Psoas muscle (tissue), 8 donors: ENCODE data around the gene RAB12. TPM values are rescaled to one million over a fixed set of nuclear protein-coding genes. Genes with fewer than 3 reads are reported as not detected.
A peak's percentile ranks its signal among the peaks of the same experiment; 100 is the strongest.

ENCODE experiments used
- ATAC-seq, 4 donors: fragments of 200-7000 bp; cut with Tn5 transposase; one replicate each; pipeline ENCODE4 v1.9.1; 2020; ENCODE audit warnings: moderate library complexity in 3 of 4, mild to moderate bottlenecking in 2 of 4
- DNase-seq, 2 donors: peaks; one replicate each; pipeline ENCODE4 v3.0.0-alpha.2; 2020
- H3K27ac ChIP-seq: fragments of 200-600 bp; one replicate; pipeline ENCODE4 v1.8.0; 2022
- H3K27me3 ChIP-seq, 3 donors: fragments of 200-600 bp in 1 of 3; one replicate each; pipeline versions ENCODE4 v1.6.1 to v1.8.0; 2013 to 2022; ENCODE audit warnings: low read length in 2 of 3, mild to moderate bottlenecking in 2 of 3, moderate library complexity in 1 of 3; ENCODE audit not compliant: insufficient read depth in 3 of 3
- H3K36me3 ChIP-seq, 2 donors: fragments of 200-600 bp in 1 of 2; one replicate each; pipeline versions ENCODE4 v1.6.1 to v1.8.0; 2013 to 2022; ENCODE audit warnings: low read depth in 1 of 2, mild to moderate bottlenecking in 1 of 2, moderate library complexity in 1 of 2; ENCODE audit not compliant: insufficient read depth in 1 of 2
- H3K4me1 ChIP-seq: fragments of 200-600 bp; one replicate; pipeline ENCODE4 v1.8.0; 2022
- H3K4me3 ChIP-seq: fragments of 200-600 bp; one replicate; pipeline ENCODE4 v1.8.0; 2022; ENCODE audit warnings: mild to moderate bottlenecking
- H3K9me3 ChIP-seq: fragments of 200-600 bp; one replicate; pipeline ENCODE4 v1.8.0; 2022
- WGBS, 3 donors: extraction: QIAGEN DNeasy Blood & Tissue Kit; methylation state at CpG; one replicate each; pipeline versions ENCODE4 v1.1.6 to v1.1.7; 2013; 5-methylcytosine and 5-hydroxymethylcytosine counted together
- intact Hi-C, 2 donors: fragments of 100-400 bp; cut with DNase I; formaldehyde crosslinking; loops; one replicate each; pipeline versions ENCODE4 v1.11.0 to v1.14.2; 2022
- polyA plus RNA-seq, 3 donors: library from polyadenylated mRNA; stranded (reverse); fragments of 200-250 nt; gene quantifications; one replicate each; pipeline ENCODE4 v1.2.3, GENCODE V29; 2013
- total RNA-seq, 4 donors: library from RNA; stranded (reverse); fragmentation: NEBNext Ultra II Directional in 2 of 4; extraction: Animal tissue kit (Norgen Biotek cat#: 25700) in 2 of 4; gene quantifications; one replicate each; pipeline versions ENCODE4 v1.2.1 to v1.2.4, GENCODE V29; 2021 to 2023
- TF ChIP-seq, protein P1 (sequence below): fragments of 200-600 bp; IDR thresholded peaks from one replicate; pipeline ENCODE4 v1.8.0; 2022; ENCODE audit warnings: antibody characterized with exemption
- donor health status: healthy with polysubstance abuse.
- donor health status: DM: no; HTN: no; CAD: no; lungs with moderate emphysema.
- donor health status: Bipolar disorder and iron deficiency.
- donor health status: healthy.
- donor health status: DM: yes; HTN: yes; CAD: no.
- donor health status: DM: no; HTN: no; CAD: no.
- donor health status: DM: no; HTN: no; CAD: no.
- donor health status: DM: yes; HTN: yes; CAD: no.

RAB12 gene
- total and polyA plus RNA-seq, 7 donors, result 49.0 to 239 (median 111) TPM

GRCh38 chr18:8685141-8685913, 76.1 kb downstream of the RAB12 start:
- no peak overlapping the region for H3K4me3 ChIP-seq
- 47 to 56% (median 51%) methylated on average over 13 of the region's 13 CpGs for WGBS, 3 donors
- H3K9me3 ChIP-seq, result no peaks in the 10 kb centered on the region
- H3K4me1 ChIP-seq, result no peaks in the 10 kb centered on the region
- peak in 2 of 4 donors; percentile 28 to 72 for ATAC-seq
- no peaks in the 10 kb centered on the region for H3K36me3 ChIP-seq
- H3K27ac ChIP-seq, result no peak overlapping the region
- TF ChIP-seq, protein P1, sequence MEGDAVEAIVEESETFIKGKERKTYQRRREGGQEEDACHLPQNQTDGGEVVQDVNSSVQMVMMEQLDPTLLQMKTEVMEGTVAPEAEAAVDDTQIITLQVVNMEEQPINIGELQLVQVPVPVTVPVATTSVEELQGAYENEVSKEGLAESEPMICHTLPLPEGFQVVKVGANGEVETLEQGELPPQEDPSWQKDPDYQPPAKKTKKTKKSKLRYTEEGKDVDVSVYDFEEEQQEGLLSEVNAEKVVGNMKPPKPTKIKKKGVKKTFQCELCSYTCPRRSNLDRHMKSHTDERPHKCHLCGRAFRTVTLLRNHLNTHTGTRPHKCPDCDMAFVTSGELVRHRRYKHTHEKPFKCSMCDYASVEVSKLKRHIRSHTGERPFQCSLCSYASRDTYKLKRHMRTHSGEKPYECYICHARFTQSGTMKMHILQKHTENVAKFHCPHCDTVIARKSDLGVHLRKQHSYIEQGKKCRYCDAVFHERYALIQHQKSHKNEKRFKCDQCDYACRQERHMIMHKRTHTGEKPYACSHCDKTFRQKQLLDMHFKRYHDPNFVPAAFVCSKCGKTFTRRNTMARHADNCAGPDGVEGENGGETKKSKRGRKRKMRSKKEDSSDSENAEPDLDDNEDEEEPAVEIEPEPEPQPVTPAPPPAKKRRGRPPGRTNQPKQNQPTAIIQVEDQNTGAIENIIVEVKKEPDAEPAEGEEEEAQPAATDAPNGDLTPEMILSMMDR, result no peak
- H3K27me3 ChIP-seq, result no peaks in the 10 kb centered on the region
- no peak for DNase-seq
- intact Hi-C loops, result no loop called here

DNA sequence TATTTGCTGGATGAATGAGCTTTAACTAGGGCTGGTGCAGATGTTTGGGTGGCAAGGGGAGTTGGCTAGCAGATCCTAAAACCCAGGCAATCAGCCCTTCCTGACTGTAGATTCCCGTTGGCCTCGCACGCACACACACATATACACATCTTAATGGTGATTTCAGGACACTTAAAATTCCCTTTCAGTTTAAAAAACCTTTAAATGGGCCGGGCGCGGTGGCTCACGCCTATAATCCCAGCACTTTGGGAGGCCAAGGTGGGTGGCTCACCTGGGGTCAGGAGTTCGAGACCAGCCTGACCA, 76.6 kb downstream of the RAB12 start:
- no peaks in the 10 kb centered on the region for H3K9me3 ChIP-seq
- TF ChIP-seq, protein P1, result no peak
- H3K36me3 ChIP-seq, result no peaks in the 10 kb centered on the region
- H3K27me3 ChIP-seq, result no peaks in the 10 kb centered on the region
- no peak overlapping the region for H3K4me3 ChIP-seq
- intact Hi-C loops, result no loop called here
- H3K27ac ChIP-seq, result no peak overlapping the region
- WGBS, 3 donors, result 92 to 97% (median 94%) methylated on average over 8 of the region's 8 CpGs
- DNase-seq (no peak), ATAC-seq (no peak)
- H3K4me1 ChIP-seq, result no peaks in the 10 kb centered on the region

- 75 to 78% (median 76%) methylated on average over 6 of the region's 6 CpGs for WGBS, 3 donors
- TF ChIP-seq, protein P1, result no peak
- H3K9me3 ChIP-seq, result no peaks in the 10 kb centered on the region
- no peaks in the 10 kb centered on the region for H3K4me1 ChIP-seq
- H3K27me3 ChIP-seq, result no peaks in the 10 kb centered on the region
- H3K4me3 ChIP-seq, result no peak overlapping the region
- no peaks in the 10 kb centered on the region for H3K36me3 ChIP-seq
- H3K27ac ChIP-seq, result no peak overlapping the region
- DNase-seq, result no peak
- ATAC-seq, result no peak
- intact Hi-C loops, result no loop called here
These were observed 77.4 kb downstream of the RAB12 start for GRCh38 chr18:8686611-8687010.

DNA sequence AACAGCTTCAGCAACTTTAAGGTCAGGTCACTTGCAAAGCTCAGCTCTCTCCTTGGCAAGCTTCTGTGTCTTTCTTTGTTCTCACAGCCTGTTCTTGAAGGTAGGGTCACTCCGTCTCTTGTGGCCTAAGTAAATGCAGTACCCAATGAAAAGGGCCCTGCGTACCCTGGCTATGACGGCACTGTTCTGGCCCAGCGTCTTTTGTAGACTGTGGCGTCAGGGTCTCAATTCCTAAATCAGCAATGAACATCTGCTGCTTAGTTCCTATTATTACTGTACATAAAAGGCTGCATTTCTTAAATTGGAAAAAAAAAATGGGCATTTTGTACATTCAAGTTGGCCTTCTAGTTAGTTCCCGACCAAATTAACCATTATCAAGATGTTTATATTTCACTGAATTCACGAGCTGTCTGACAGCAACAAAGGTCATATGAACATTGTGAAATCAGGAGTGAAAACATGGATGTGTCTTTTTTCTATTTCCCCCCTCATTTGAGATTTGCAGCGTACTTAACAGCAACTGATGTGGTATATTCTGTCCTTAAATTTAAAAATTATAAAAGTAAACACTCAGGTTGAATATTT, 79.1 kb downstream of the RAB12 start:
- H3K4me3 ChIP-seq, result no peak overlapping the region
- 89 to 91% (median 89%) methylated on average over 8 of the region's 8 CpGs for WGBS, 3 donors
- no peaks in the 10 kb centered on the region for H3K4me1 ChIP-seq
- H3K9me3 ChIP-seq, result no peaks in the 10 kb centered on the region
- no peaks in the 10 kb centered on the region for H3K27me3 ChIP-seq
- ATAC-seq (no peak), DNase-seq (no peak)
- intact Hi-C loops, result no loop called here
- H3K27ac ChIP-seq, result no peak overlapping the region
- H3K36me3 ChIP-seq, result no peaks in the 10 kb centered on the region
- TF ChIP-seq, protein P1, result no peak
